Sigmoid colon (tissue), 4 donors: ENCODE results near the gene HOXA5.

ENCODE experiments used
- CTCF ChIP-seq, 4 experiments: fragments of 450-650 bp in 3 of 4; fragments of 200-600 bp in 1 of 4; IDR thresholded peaks; one replicate each; pipeline ENCODE4 v1.5.1; 2016 to 2019; ENCODE audit warnings: antibody characterized with exemption in 4 of 4, mild to moderate bottlenecking in 3 of 4, moderate library complexity in 2 of 4
- POLR2A ChIP-seq, 2 donors: fragments of 450-650 bp; IDR thresholded peaks; one replicate each; pipeline ENCODE4 v1.6.1; 2016; ENCODE audit warnings: antibody characterized with exemption in 2 of 2, mild to moderate bottlenecking in 2 of 2, moderate library complexity in 2 of 2
- POLR2AphosphoS5 ChIP-seq, 4 donors: sonication (generic); formaldehyde crosslinking; IDR thresholded peaks; one replicate each; pipeline ENCODE4 v1.6.1; 2017; ENCODE audit warnings: antibody characterized with exemption in 4 of 4

- no peak for TF ChIP-seq POLR2A (IDR thresholded peaks at IDR 0.05)
- TF ChIP-seq POLR2AphosphoS5 (IDR thresholded peaks at IDR 0.05), result peak in 2 of 4 donors; percentile 17 to 32
- peak in 1 of 4 experiments; percentile 14 for TF ChIP-seq CTCF (IDR thresholded peaks at IDR 0.05)
These were observed 13.5 kb downstream of the HOXA5 start for GRCh38 chr7:27129729-27130539.
